Ovary (tissue), 3 donors: ENCODE results near the gene BRCA1.

ENCODE experiments used
- CTCF ChIP-seq, 3 donors: fragments of 450-650 bp in 2 of 3; fragments of 200-600 bp in 1 of 3; IDR thresholded peaks; one replicate each; pipeline versions ENCODE4 v1.5.1 to v1.8.0; 2016 to 2022; ENCODE audit warnings: antibody characterized with exemption in 3 of 3, mild to moderate bottlenecking in 1 of 3
- EP300 ChIP-seq: sonication (generic); formaldehyde crosslinking; IDR thresholded peaks from one replicate; pipeline ENCODE4 v1.6.1; 2017; ENCODE audit warnings: antibody characterized with exemption
- POLR2A ChIP-seq: fragments of 450-650 bp; IDR thresholded peaks from one replicate; pipeline ENCODE4 v1.6.1; 2017; ENCODE audit warnings: antibody characterized with exemption, mild to moderate bottlenecking, moderate library complexity
- donor health status: DM: no; HTN: no; CAD: no.

GRCh38 chr17:43003542-43004172 lies 121.5 kb downstream of the BRCA1 start:
- TF ChIP-seq CTCF (IDR thresholded peaks at IDR 0.05) (no peak), POLR2A (no peak), EP300 (no peak)
